ENCODE data around the gene SH3BP5L.
"Not testable (repeated sequence)": the region's sequence is repeated elsewhere in the genome, so short reads cannot be mapped to it uniquely, and the experiment has no call there.

The SH3BP5L gene

DNA sequence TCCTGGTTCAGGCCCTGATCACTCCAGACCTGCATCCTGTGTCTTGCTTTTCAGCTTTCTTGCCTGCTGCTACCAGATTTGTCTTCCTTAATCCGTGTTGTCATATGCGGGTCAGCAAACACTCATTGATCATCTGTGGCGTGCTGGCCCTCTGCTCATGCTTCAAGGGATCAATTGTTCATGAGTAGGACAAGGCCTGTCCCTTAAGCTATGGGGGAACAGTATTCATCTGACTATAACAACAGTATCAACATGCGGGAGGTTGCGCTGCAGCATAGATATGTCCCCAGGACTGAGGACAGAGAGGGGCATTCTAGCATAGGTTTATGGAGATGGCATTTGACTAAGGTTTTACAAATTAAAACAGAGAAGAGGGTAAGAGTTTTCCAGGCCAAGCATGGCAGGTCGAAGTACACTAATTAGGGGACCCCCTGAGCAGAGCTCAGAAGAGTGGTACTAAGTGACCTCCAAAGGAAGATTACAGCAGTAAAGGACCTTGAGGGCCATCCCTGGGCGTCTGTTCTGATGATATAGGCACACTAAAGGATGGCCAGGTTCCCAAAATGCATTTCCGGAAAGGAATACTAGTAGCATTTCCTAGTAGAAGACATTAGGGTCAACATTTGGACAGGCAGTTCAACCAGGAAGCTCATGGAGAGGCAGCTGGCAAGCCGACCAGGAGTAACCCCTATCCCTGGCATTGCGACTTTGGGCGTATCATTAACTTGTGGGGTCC is 11.5 kb upstream of the SH3BP5L start:
- Histone ChIP-seq H3K4ac (ENCODE audit: low read length) (no peak overlapping the region), H2AFZ (ENCODE audit: low read length) (peak overlapping the region; percentile 92), H3K14ac (ENCODE audit: low read length) (no peak overlapping the region), H3K18ac (ENCODE audit: low read length) (peak overlapping the region; percentile 44), H3K27ac (replicated peaks; ENCODE audit: low read length) (no peak overlapping the region), H2AK5ac (ENCODE audit: low read depth, low read length) (no peak overlapping the region), H2BK120ac (ENCODE audit: low read depth, low read length) (no peak overlapping the region), H3K4me2 (ENCODE audit: insufficient read depth, low read length, poor library complexity, severe bottlenecking) (peak overlapping the region; percentile 69), H2BK5ac (ENCODE audit: low read length) (no peak overlapping the region), H4K91ac (ENCODE audit: low read depth, low read length, poor library complexity) (no peak overlapping the region), H3K79me1 (ENCODE audit: low read depth, low read length) (peaks cover 3% of the 10 kb centered on the region), H3K4me3 (ENCODE audit: low read length in 2 of 2) (peak overlapping the region; percentile 79 to 82), H3K36me3 (replicated peaks in 1 of 2; ENCODE audit: control insufficient read depth in 2 of 2, insufficient read depth in 2 of 2, low read length in 2 of 2) (peaks cover 0 to 4% of the 10 kb centered on the region in 2 donors), H2BK12ac (ENCODE audit: low read length) (no peak overlapping the region), H3K9ac (ENCODE audit: low read depth, low read length, poor library complexity) (no peak overlapping the region), H3K27me3 (ENCODE audit: control insufficient read depth in 3 of 3, insufficient read depth in 3 of 3, low read depth in 1 of 3, low read length in 3 of 3) (no peaks in the 10 kb centered on the region), H3K23ac (ENCODE audit: low read depth, low read length, poor library complexity) (no peak overlapping the region), H2BK15ac (ENCODE audit: low read length) (no peak overlapping the region), H4K8ac (ENCODE audit: low read depth, low read length) (no peak overlapping the region), H3K9me3 (replicated peaks in 1 of 2; ENCODE audit: control insufficient read depth in 2 of 2, insufficient read depth in 1 of 2, low read depth in 1 of 2, low read length in 2 of 2) (no peaks in the 10 kb centered on the region), H3K4me1 (ENCODE audit: control insufficient read depth in 2 of 2, insufficient read depth in 1 of 2, low read depth in 1 of 2, low read length in 2 of 2) (peaks cover 4% of the 10 kb centered on the region in 2 donors)
- no peak for DNase-seq (ENCODE audit: low spot score)
- no CpG with 5 or more reads among the region's 11 CpGs for WGBS, 2 donors (ENCODE audit: extremely low coverage in 2 of 2, insufficient read length in 2 of 2, insufficient replicate concordance in 1 of 2)

DNA sequence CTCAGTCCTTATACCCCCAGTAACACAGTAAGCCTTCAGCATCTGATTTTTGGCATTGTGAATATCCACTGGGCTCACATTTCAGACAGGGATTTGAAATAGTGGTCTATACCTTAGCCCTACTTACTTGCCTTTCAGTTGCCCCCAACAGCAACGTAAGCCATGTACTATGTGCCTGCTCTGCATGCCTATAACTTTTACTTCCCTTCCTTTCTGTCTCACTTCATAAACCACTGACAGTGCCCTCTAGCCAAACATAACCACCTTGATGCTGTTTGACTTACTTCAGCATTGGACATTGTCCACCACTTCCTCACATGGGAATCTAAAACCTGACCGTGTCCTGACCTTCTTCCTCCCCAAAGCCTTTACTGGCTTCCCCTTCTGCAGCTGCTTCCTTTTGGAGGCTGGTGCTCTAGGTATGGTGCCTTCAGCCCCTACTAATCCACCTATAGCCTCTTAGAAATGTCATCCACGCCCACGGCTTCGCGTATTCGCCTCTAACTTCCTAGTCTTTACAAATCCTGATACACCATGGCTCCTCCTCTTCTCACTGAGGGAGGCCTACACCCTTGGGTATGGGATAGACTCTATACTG is 8.7 kb upstream of the SH3BP5L start:
- WGBS, 2 donors (ENCODE audit: extremely low coverage in 2 of 2, insufficient read length in 2 of 2, insufficient replicate concordance in 1 of 2) = no CpG with 5 or more reads among the region's 7 CpGs
- no peak overlapping the region for H3K27ac ChIP-seq (replicated peaks; ENCODE audit: low read length)
- H4K8ac ChIP-seq (ENCODE audit: low read depth, low read length) = no peak overlapping the region
- H2BK120ac ChIP-seq (ENCODE audit: low read depth, low read length) = no peak overlapping the region
- H3K79me1 ChIP-seq (ENCODE audit: low read depth, low read length) = peaks cover 3% of the 10 kb centered on the region
- H2BK5ac ChIP-seq (ENCODE audit: low read length) = no peak overlapping the region
- no peak overlapping the region for H3K23ac ChIP-seq (ENCODE audit: low read depth, low read length, poor library complexity)
- no peak overlapping the region for H3K14ac ChIP-seq (ENCODE audit: low read length)
- H3K9ac ChIP-seq (ENCODE audit: low read depth, low read length, poor library complexity) = no peak overlapping the region
- no peak overlapping the region for H3K4me2 ChIP-seq (ENCODE audit: insufficient read depth, low read length, poor library complexity, severe bottlenecking)
- no peak for DNase-seq (ENCODE audit: low spot score)
- H4K91ac ChIP-seq (ENCODE audit: low read depth, low read length, poor library complexity) = no peak overlapping the region
- no peak overlapping the region for H2AK5ac ChIP-seq (ENCODE audit: low read depth, low read length)
- peaks cover 3 to 4% of the 10 kb centered on the region in 2 donors for H3K4me1 ChIP-seq (ENCODE audit: control insufficient read depth in 2 of 2, insufficient read depth in 1 of 2, low read depth in 1 of 2, low read length in 2 of 2)
- H3K9me3 ChIP-seq (replicated peaks in 1 of 2; ENCODE audit: control insufficient read depth in 2 of 2, insufficient read depth in 1 of 2, low read depth in 1 of 2, low read length in 2 of 2) = no peaks in the 10 kb centered on the region
- H3K18ac ChIP-seq (ENCODE audit: low read length) = no peak overlapping the region
- H3K27me3 ChIP-seq (ENCODE audit: control insufficient read depth in 3 of 3, insufficient read depth in 3 of 3, low read depth in 1 of 3, low read length in 3 of 3) = no peaks in the 10 kb centered on the region
- H3K4me3 ChIP-seq (ENCODE audit: low read length in 2 of 2) = no peak overlapping the region
- no peak overlapping the region for H2AFZ ChIP-seq (ENCODE audit: low read length)
- H3K4ac ChIP-seq (ENCODE audit: low read length) = no peak overlapping the region
- no peaks in the 10 kb centered on the region for H3K36me3 ChIP-seq (replicated peaks in 1 of 2; ENCODE audit: control insufficient read depth in 2 of 2, insufficient read depth in 2 of 2, low read length in 2 of 2)
- no peak overlapping the region for H2BK15ac ChIP-seq (ENCODE audit: low read length)
- H2BK12ac ChIP-seq (ENCODE audit: low read length) = no peak overlapping the region

DNA sequence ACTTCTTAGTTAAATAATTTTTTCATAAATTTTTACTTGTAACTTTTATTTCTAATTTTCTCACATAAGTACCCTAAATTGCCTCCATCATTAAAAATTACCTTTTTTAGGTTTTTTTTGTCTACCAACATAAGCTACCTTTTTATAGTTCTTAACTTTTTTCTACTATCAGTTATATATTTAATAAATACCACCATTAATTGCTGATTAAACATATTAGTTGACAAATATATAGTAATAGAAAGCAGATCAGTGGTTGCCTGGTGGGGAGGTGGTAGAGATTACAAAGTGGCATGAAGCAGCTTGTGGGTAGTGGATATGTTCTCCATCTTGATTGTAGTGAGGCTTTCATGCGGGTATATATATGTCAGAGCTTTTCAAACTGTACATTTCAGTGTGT is 6.1 kb upstream of the SH3BP5L start:
- Histone ChIP-seq H3K18ac (ENCODE audit: low read length) (no peak overlapping the region), H3K23ac (ENCODE audit: low read depth, low read length, poor library complexity) (no peak overlapping the region), H3K4me1 (ENCODE audit: control insufficient read depth in 2 of 2, insufficient read depth in 1 of 2, low read depth in 1 of 2, low read length in 2 of 2) (peaks cover under 1 to 2% of the 10 kb centered on the region in 2 donors), H2AFZ (ENCODE audit: low read length) (no peak overlapping the region), H4K8ac (ENCODE audit: low read depth, low read length) (no peak overlapping the region), H3K36me3 (replicated peaks in 1 of 2; ENCODE audit: control insufficient read depth in 2 of 2, insufficient read depth in 2 of 2, low read length in 2 of 2) (no peaks in the 10 kb centered on the region), H2BK5ac (ENCODE audit: low read length) (no peak overlapping the region), H3K14ac (ENCODE audit: low read length) (no peak overlapping the region), H3K79me1 (ENCODE audit: low read depth, low read length) (no peaks in the 10 kb centered on the region), H3K4ac (ENCODE audit: low read length) (no peak overlapping the region), H3K9me3 (replicated peaks in 1 of 2; ENCODE audit: control insufficient read depth in 2 of 2, insufficient read depth in 1 of 2, low read depth in 1 of 2, low read length in 2 of 2) (no peaks in the 10 kb centered on the region), H3K27ac (replicated peaks; ENCODE audit: low read length) (no peak overlapping the region), H2AK5ac (ENCODE audit: low read depth, low read length) (no peak overlapping the region), H2BK15ac (ENCODE audit: low read length) (no peak overlapping the region), H4K91ac (ENCODE audit: low read depth, low read length, poor library complexity) (no peak overlapping the region), H3K27me3 (ENCODE audit: control insufficient read depth in 3 of 3, insufficient read depth in 3 of 3, low read depth in 1 of 3, low read length in 3 of 3) (no peaks in the 10 kb centered on the region), H3K9ac (ENCODE audit: low read depth, low read length, poor library complexity) (no peak overlapping the region), H2BK120ac (ENCODE audit: low read depth, low read length) (no peak overlapping the region), H3K4me2 (ENCODE audit: insufficient read depth, low read length, poor library complexity, severe bottlenecking) (no peak overlapping the region), H2BK12ac (ENCODE audit: low read length) (no peak overlapping the region), H3K4me3 (ENCODE audit: low read length in 2 of 2) (no peak overlapping the region)
- DNase-seq (ENCODE audit: low spot score) = no peak
- no CpG with 5 or more reads among the region's 1 CpG for WGBS, 2 donors (ENCODE audit: extremely low coverage in 2 of 2, insufficient read length in 2 of 2, insufficient replicate concordance in 1 of 2)

DNA sequence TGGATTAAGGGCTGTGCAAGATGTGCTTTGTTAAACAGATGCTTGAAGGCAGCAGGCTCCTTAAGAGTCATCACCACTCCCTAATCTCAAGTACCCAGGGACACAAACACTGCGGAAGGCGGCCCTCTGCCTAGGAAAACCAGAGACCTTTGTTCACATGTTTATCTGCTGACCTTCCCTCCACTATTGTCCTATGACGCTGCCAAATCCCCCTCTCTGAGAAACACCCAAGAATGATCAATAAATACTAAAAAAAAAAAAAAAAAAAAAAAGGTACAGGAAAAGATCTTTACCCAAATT is 5.0 kb upstream of the SH3BP5L start:
- H2BK120ac ChIP-seq (ENCODE audit: low read depth, low read length); H3K4ac ChIP-seq (ENCODE audit: low read length); H2BK15ac ChIP-seq (ENCODE audit: low read length); H3K18ac ChIP-seq (ENCODE audit: low read length); H3K9ac ChIP-seq (ENCODE audit: low read depth, low read length, poor library complexity); H3K36me3 ChIP-seq (replicated peaks in 1 of 2; ENCODE audit: control insufficient read depth in 2 of 2, insufficient read depth in 2 of 2, low read length in 2 of 2); H4K91ac ChIP-seq (ENCODE audit: low read depth, low read length, poor library complexity); H3K4me2 ChIP-seq (ENCODE audit: insufficient read depth, low read length, poor library complexity, severe bottlenecking); H3K9me3 ChIP-seq (replicated peaks in 1 of 2; ENCODE audit: control insufficient read depth in 2 of 2, insufficient read depth in 1 of 2, low read depth in 1 of 2, low read length in 2 of 2); H4K8ac ChIP-seq (ENCODE audit: low read depth, low read length); H3K4me3 ChIP-seq (ENCODE audit: low read length in 2 of 2); H3K27ac ChIP-seq (replicated peaks; ENCODE audit: low read length); H3K23ac ChIP-seq (ENCODE audit: low read depth, low read length, poor library complexity); H2BK5ac ChIP-seq (ENCODE audit: low read length); H2BK12ac ChIP-seq (ENCODE audit: low read length); H3K27me3 ChIP-seq (ENCODE audit: control insufficient read depth in 3 of 3, insufficient read depth in 3 of 3, low read depth in 1 of 3, low read length in 3 of 3); DNase-seq (ENCODE audit: low spot score); H2AFZ ChIP-seq (ENCODE audit: low read length); H3K14ac ChIP-seq (ENCODE audit: low read length); H3K4me1 ChIP-seq (ENCODE audit: control insufficient read depth in 2 of 2, insufficient read depth in 1 of 2, low read depth in 1 of 2, low read length in 2 of 2); H3K79me1 ChIP-seq (ENCODE audit: low read depth, low read length); H2AK5ac ChIP-seq (ENCODE audit: low read depth, low read length): not testable (repeated sequence)
- WGBS, 2 donors (ENCODE audit: extremely low coverage in 2 of 2, insufficient read length in 2 of 2, insufficient replicate concordance in 1 of 2) = no CpG with 5 or more reads among the region's 3 CpGs

Measured in neuronal stem cell (in vitro differentiated cells).